Measurements from ENCODE around the gene TACC3. TPM values are rescaled to one million over a fixed set of nuclear protein-coding genes. Genes with fewer than 3 reads are reported as not detected.

Gene TACC3
- polyA plus RNA-seq, 1 of the 3 experiments (the other 2 are of a cell fraction), result 49.5 TPM

DNA sequence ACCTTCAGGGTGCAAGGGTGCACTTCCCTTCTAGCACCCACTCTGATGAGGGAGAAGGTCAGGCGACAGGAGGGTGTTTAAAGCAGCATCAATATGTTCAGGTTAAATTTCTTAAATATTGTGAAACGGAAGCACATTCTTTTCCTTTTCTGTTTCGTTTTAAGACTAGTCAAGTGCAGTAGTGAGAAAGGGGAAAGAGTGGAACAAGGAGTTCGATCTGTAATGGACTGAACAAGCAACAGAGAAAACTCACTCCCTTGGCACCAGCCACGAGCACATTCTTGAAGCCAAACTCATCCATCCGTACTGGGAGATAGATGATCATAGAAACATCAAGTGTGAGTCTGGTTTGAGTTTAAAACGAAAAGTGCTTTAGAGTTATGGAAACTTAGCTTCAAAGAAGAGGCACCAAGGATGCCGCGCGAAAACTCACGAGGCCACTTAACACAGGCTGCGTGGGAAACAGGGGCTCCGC is 38.0 kb upstream of the TACC3 start:
- POLR2A ChIA-PET, result no interaction called here
- H3K4me2 ChIP-seq, result peak overlapping the region; percentile 93

DNA sequence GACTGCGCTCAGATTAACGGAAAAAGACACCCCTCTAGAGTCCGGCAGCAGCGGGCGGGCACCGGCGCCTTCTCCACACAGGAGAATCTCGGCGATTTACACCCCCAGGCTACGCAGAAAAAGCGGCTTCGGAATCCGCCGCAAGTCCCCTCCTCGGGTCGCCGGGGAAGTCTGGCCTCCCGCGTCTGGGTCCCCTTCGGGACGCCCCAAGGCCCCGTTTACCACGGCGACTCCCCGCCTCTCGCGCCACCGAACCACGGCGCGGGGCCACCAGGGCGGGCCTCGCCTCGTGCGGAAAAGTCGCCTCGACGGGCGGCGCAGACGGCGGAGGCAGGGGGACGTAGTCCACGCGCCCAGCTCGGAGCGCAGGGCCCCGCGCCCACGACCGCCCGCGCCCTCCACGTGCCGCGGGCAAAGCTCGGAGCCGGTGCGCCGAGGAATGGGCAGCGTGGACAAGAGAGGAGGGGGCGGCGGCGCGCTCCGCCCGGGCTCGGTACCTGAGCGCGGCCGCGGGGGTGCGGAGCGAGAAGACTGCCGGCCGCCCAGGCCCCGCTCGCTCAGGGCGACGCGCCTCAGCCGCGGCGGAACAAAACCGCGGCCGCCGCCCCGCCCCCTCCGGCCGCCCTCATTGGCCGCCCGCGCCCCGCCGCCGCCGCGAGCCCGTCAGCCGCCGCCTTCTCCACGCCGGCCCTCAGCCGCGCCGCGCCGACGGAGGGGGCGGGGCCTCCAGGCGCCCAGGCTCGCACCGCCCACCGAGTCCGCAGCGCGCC is 37.4 kb upstream of the TACC3 start, which contains the start of gene FAM53A:
Gene FAM53A (minus strand): TSS at position 578 of the 770 bp plus-strand sequence. CDS start 15,572 bp downstream, outside the sequence.
- CTCF ChIA-PET, result interaction anchor here (6.2 kb wide), 1 partner anchor 8 kb away, joined by 32 read pairs; no protein-coding TSS in a partner anchor
- Histone ChIP-seq H3K79me2 (ENCODE audit: insufficient read depth) (peaks cover 11% of the 10 kb centered on the region), H3K27ac (ENCODE audit: low read depth in 2 of 2, low read length in 1 of 2) (peak within 1 kb of the TSS; percentile 61 to 94), H3K9ac (peak within 1 kb of the TSS; percentile 88), H3K4me1 (ENCODE audit: control insufficient read depth in 1 of 2, insufficient read depth in 2 of 2, low read depth in 1 of 2, low read length in 1 of 2) (peaks cover 4 to 13% of the 10 kb centered on the region in 2 experiments; a peak in 2 of 4 replicates), H3K9me2 (no peaks in the 10 kb centered on the region), H3K27me3 (ENCODE audit: insufficient read depth) (no peaks in the 10 kb centered on the region), H3K4me2 (peak within 1 kb of the TSS; percentile 93), H3K9me3 (no peaks in the 10 kb centered on the region), H4K20me1 (ENCODE audit: insufficient read depth) (no peaks in the 10 kb centered on the region), H3K36me3 (replicated peaks in 1 of 2; ENCODE audit: control insufficient read depth in 1 of 2, insufficient read depth in 2 of 2, low read length in 1 of 2) (no peaks in the 10 kb centered on the region), H2AFZ (ENCODE audit: low read depth) (peak within 1 kb of the TSS; percentile 89; the same call in 1 of the 2 replicates), H3F3A (replicated peaks; ENCODE audit: insufficient read depth) (peaks cover 23% of the 10 kb centered on the region), H3K4me3 (ENCODE audit: low read depth in 2 of 2, low read length in 1 of 2) (peak within 1 kb of the TSS; percentile 65 to 67)
- POLR2A ChIA-PET, result no interaction called here
- no peak for TF ChIP-seq SMC3 (IDR thresholded peaks at IDR 0.05; ENCODE audit: low read depth, low read length)
- peak; percentile 50; the same call in 1 of the 2 replicates for TF ChIP-seq TAF1 (IDR thresholded peaks at IDR 0.05; ENCODE audit: borderline replicate concordance, low read depth, low read length)
- TF ChIP-seq, protein P1, sequence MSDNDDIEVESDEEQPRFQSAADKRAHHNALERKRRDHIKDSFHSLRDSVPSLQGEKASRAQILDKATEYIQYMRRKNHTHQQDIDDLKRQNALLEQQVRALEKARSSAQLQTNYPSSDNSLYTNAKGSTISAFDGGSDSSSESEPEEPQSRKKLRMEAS (IDR thresholded peaks at IDR 0.05; ENCODE audit: low read depth), result peak; percentile 25; the same call in 1 of the 2 replicates
- peak; percentile 99 for DNase-seq
- WGBS (ENCODE audit: low lambda C conversion rate), result 0% methylated on average over 2 of the region's 118 CpGs

More for the DNA sequence above, 38.0 kb upstream of the TACC3 start:
- H3K9ac ChIP-seq, result peak overlapping the region; percentile 88
- no peaks in the 10 kb centered on the region for H4K20me1 ChIP-seq (ENCODE audit: insufficient read depth)
- peak overlapping the region; percentile 61 to 94; a peak in 3 of 4 replicates for H3K27ac ChIP-seq (ENCODE audit: low read depth in 2 of 2, low read length in 1 of 2)
- CTCF ChIA-PET, result interaction anchor here (6.2 kb wide), 1 partner anchor 9 kb away, joined by 32 read pairs; no protein-coding TSS in a partner anchor
- peak overlapping the region; percentile 65 to 67 for H3K4me3 ChIP-seq (ENCODE audit: low read depth in 2 of 2, low read length in 1 of 2)
- H3K4me1 ChIP-seq (ENCODE audit: control insufficient read depth in 1 of 2, insufficient read depth in 2 of 2, low read depth in 1 of 2, low read length in 1 of 2), result peaks cover 4 to 13% of the 10 kb centered on the region in 2 experiments; a peak in 2 of 4 replicates
- peaks cover 11% of the 10 kb centered on the region for H3K79me2 ChIP-seq (ENCODE audit: insufficient read depth)
- 15% methylated on average over 13 of the region's 13 CpGs for WGBS (ENCODE audit: low lambda C conversion rate)
- H2AFZ ChIP-seq (ENCODE audit: low read depth), result peak overlapping the region; percentile 89; the same call in 1 of the 2 replicates
- no peak for DNase-seq
- H3K9me2 ChIP-seq, result no peaks in the 10 kb centered on the region
- no peaks in the 10 kb centered on the region for H3K9me3 ChIP-seq
- TF ChIP-seq, protein P2, sequence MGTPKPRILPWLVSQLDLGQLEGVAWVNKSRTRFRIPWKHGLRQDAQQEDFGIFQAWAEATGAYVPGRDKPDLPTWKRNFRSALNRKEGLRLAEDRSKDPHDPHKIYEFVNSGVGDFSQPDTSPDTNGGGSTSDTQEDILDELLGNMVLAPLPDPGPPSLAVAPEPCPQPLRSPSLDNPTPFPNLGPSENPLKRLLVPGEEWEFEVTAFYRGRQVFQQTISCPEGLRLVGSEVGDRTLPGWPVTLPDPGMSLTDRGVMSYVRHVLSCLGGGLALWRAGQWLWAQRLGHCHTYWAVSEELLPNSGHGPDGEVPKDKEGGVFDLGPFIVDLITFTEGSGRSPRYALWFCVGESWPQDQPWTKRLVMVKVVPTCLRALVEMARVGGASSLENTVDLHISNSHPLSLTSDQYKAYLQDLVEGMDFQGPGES (IDR thresholded peaks at IDR 0.05; ENCODE audit: low read depth, low read length), result no peak
- no peak for TF ChIP-seq CHD2 (IDR thresholded peaks at IDR 0.05; ENCODE audit: low read length, partially characterized antibody)
- TF ChIP-seq FOSL2 (IDR thresholded peaks at IDR 0.05; ENCODE audit: borderline replicate concordance, low read depth), result peak; percentile 37; the same call in 1 of the 2 replicates
- TF ChIP-seq, protein P3, sequence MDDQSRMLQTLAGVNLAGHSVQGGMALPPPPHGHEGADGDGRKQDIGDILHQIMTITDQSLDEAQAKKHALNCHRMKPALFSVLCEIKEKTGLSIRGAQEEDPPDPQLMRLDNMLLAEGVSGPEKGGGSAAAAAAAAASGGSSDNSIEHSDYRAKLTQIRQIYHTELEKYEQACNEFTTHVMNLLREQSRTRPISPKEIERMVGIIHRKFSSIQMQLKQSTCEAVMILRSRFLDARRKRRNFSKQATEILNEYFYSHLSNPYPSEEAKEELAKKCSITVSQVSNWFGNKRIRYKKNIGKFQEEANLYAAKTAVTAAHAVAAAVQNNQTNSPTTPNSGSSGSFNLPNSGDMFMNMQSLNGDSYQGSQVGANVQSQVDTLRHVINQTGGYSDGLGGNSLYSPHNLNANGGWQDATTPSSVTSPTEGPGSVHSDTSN (IDR thresholded peaks at IDR 0.05), result peak; percentile 38
- no peak for TF ChIP-seq FOXM1 (IDR thresholded peaks at IDR 0.05; ENCODE audit: low read depth)
- no peak for TF ChIP-seq RCOR1 (IDR thresholded peaks at IDR 0.05; ENCODE audit: low read length)
- TF ChIP-seq MEF2A (IDR thresholded peaks at IDR 0.05; ENCODE audit: borderline replicate concordance, low read depth), result no peak
- 0 out of 2 replicates have a peak, but pooled peaks have one; percentile 13 for TF ChIP-seq SIN3A (IDR thresholded peaks at IDR 0.05; ENCODE audit: borderline replicate concordance, low read depth, low read length)
- peak; percentile 21; the same call in 1 of the 2 replicates for TF ChIP-seq JUND (IDR thresholded peaks at IDR 0.05)
- no peak for TF ChIP-seq SMC3 (IDR thresholded peaks at IDR 0.05; ENCODE audit: low read depth, low read length)
- no peak for TF ChIP-seq RXRA (IDR thresholded peaks at IDR 0.05; ENCODE audit: borderline replicate concordance, low read depth)
- TF ChIP-seq EZH2phosphoT487 (IDR thresholded peaks at IDR 0.05; ENCODE audit: borderline replicate concordance, low read depth), result no peak
- TF ChIP-seq NFIC (IDR thresholded peaks at IDR 0.05; ENCODE audit: borderline replicate concordance), result peak; percentile 65; the same call in 1 of the 2 replicates
- no peaks in the 10 kb centered on the region for H3K36me3 ChIP-seq (replicated peaks in 1 of 2; ENCODE audit: control insufficient read depth in 1 of 2, insufficient read depth in 2 of 2, low read length in 1 of 2)
- H3F3A ChIP-seq (replicated peaks; ENCODE audit: insufficient read depth), result peaks cover 23% of the 10 kb centered on the region
- H3K27me3 ChIP-seq (ENCODE audit: insufficient read depth), result no peaks in the 10 kb centered on the region

All from SK-N-SH (cell line).